Stimulated activated CD8-positive, alpha-beta memory T cell treated with anti-CD3 and anti-CD28 coated beads, Interleukin-4, amount 100 ng/mL, for 24 hours (primary cell): Measurements from ENCODE around the gene TBC1D25.
A peak's percentile ranks its signal among the peaks of the same experiment; 100 is the strongest.

Source experiments
- DNase-seq: peaks from one replicate; pipeline ENCODE4 v3.0.0-alpha.2; 2020; ENCODE audit warnings: low read depth

TBC1D25 gene

GRCh38 chrX:48539345-48540027 is at the start of gene TBC1D25:
TSS of gene TBC1D25 (plus strand) at chrX:48539714. CDS start at chrX:48539798, 84 bp downstream.
- peak; percentile 92 for DNase-seq

- DNase-seq: no peak
Observed at GRCh38 chrX:48489892-48490291, 49.6 kb upstream of the TBC1D25 start.

- DNase-seq: no peak
Observed at GRCh38 chrX:48490661-48491060, 48.9 kb upstream of the TBC1D25 start.

- DNase-seq: no peak
Observed at GRCh38 chrX:48491809-48492208, 47.7 kb upstream of the TBC1D25 start.

DNA sequence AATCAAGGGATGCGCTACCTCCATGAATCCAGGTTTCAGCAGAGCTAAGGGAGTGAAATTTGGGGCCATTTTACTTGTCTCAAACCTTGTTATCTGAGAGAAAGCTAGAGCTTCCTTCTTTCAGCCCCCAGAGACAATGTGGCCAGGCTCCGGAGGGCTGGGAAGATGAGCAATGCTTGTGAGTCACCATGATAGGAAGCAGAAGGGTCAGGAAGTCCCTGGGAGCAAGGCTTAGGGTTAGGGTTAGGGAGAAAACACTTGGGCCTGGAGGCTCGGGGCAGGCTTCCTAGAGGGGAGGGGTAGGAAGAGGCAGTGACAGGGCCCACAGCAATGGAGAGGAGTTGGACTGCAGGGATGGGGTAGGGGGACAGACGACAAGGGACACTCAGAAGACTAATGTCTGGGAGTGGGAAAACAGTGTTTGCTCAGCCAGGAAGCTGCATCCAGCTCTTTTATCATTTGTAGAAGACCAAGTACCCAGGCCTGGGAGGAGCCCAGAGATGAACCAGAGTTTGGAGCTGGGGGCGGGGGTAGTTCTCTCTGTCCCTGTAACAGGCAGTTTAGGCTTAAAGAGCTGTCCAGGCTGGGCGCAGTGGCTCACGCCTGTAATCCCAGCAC is 47.1 kb upstream of the TBC1D25 start:
- no peak for DNase-seq

GRCh38 chrX:48493890-48494364 is 45.6 kb upstream of the TBC1D25 start:
- DNase-seq: no peak

DNA sequence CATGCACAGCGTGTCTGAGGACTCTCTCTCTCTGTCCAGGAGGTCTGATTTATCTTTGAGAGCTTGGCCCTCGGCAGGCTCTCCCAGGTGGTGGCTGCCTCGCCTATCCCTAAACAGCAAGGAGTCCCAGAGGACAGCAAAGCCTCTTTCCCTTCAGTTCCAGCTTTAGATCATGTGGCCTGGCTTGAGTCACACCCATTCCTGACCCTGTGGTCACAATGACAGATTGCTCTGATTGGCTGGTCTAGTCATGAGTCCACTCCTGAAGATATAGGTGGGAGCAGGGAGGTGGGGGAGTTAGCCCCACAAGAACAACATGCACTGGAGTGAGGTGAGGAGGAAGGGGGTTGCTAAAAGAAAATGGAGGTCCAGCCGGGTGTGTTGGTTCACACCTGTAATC is 42.9 kb upstream of the TBC1D25 start:
- no peak for DNase-seq

GRCh38 chrX:48497871-48498270 is 41.6 kb upstream of the TBC1D25 start:
- DNase-seq: no peak

DNA sequence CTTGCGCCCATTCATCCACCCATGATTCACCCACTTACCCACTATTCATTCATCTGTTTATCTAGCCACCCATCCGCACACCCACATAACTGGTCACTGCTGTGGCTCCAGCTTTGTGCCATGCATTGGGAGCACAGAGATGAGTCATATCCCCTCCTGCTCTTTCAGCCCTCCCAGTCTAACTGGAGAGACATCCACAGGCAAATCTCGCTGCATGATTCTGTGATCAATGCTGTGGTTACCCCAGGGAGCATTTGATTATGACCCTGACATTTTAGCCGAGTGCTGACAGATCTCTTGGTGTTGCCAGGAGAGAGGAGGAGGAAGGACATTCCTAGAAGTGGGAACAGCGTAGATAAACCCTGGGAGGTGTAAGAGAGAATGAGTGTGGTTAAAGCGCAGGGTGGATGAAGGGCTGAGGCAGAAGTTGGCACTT is 41.1 kb upstream of the TBC1D25 start:
- DNase-seq: no peak

- DNase-seq: no peak
Observed at GRCh38 chrX:48504261-48504660, 35.3 kb upstream of the TBC1D25 start.

GRCh38 chrX:48505481-48505880 is 34.0 kb upstream of the TBC1D25 start:
- DNase-seq: no peak

DNA sequence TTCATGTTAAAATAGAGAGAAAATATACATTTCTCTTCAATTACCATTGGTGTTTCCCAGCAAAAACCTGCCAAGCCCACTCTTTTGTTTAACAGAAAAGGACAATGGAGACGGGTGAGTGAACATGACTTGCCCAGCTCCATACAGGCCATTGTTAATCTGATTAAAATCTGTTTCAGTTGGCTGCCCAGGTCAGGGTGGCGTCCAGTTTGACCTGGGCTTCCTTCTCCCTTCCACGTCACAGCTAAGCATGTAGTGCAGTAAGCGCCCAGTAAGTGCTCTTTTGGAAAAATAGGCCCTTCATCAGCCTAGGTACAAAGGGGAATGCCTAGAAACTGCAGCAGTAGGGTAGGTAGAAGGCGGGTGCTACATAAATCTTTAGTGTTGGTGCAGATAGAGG is 32.3 kb upstream of the TBC1D25 start:
- no peak for DNase-seq

- peak; percentile 78 for DNase-seq
Observed at GRCh38 chrX:48508400-48509244, 30.9 kb upstream of the TBC1D25 start, which contains the start of gene PORCN. TSS of gene PORCN (plus strand) at chrX:48508992. CDS start at chrX:48509821, 829 bp downstream.

DNA sequence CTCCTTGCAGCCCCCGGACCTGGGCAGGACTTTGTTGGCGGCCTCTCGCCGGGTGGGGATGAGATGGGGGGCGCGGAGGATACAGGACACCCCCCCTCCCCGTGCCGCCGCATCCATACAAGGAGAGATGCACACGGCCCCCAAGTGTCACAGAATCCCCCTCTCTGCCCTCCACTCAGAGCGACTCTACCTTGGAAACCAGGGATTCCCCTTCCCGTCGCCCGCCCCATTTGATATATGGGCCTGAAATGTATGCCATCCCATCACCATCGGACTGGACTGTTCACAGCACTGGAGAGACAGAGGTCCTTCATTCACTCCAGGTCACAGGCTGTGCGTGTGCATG is 30.3 kb upstream of the TBC1D25 start:
- DNase-seq: no peak

DNA sequence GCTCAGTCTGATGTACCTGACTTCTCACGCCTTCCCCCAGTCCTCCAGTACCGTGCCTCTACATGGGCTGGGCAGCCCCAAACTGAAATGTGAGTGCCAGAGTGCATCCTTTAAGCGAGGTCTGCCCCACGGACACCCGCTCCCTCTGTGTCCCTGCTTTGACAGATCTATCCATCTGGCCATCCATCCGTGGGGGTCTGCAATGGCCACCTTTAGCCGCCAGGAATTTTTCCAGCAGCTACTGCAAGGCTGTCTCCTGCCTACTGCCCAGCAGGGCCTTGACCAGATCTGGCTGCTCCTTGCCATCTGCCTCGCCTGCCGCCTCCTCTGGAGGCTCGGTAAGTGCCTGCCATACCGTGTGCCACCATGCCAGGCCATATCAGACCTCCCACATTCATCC is 29.9 kb upstream of the TBC1D25 start:
- no peak for DNase-seq

GRCh38 chrX:48511560-48511959 is 28.0 kb upstream of the TBC1D25 start:
- DNase-seq: no peak

DNA sequence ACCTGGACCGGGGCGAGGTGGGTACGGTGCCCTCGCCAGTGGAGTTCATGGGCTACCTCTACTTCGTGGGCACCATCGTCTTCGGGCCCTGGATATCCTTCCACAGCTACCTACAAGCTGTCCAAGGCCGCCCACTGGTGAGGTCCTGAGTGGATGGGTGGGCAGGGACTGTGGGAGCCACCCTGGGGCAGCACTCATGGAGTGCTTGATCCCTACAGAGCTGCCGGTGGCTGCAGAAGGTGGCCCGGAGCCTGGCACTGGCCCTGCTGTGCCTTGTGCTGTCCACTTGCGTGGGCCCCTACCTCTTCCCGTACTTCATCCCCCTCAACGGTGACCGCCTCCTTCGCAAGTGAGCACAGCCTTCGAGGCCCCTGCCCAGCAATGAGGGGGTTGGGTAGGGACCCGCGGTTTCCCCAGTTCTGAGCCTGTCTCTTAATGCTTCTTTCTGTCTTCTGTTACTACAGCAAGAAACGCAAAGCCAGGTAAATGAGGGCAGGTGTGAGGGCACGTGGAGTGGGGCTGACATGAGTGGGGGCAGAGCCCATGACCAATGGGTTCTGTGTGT is 27.1 kb upstream of the TBC1D25 start:
- no peak for DNase-seq

GRCh38 chrX:48513670-48514069 is 25.8 kb upstream of the TBC1D25 start:
- no peak for DNase-seq

DNA sequence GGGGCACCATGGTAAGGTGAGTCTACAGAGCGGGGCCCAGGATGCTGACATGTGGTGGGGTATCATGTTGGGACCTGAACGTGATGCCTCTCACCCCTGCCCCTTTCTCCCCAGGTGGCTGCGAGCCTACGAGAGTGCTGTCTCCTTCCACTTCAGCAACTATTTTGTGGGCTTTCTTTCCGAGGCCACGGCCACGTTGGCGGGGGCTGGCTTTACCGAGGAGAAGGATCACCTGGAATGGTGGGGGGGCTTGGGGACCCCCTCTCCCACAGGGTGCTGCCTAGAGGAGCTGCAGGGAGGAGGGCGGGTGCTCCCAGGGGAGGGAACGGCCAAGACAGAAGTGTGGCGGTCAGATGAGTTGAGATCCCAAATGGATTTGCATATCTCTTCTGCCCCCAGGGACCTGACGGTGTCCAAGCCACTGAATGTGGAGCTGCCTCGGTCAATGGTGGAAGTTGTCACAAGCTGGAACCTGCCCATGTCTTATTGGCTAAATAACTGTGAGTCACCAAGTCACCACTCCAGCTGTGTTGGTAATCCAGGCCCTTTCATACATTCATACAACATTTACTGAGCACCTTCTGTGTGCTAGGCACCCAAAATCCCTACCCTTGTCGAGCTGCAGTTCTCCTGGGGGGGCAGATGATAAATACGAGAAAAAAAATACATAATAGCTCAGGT is 25.2 kb upstream of the TBC1D25 start:
- DNase-seq: no peak

DNA sequence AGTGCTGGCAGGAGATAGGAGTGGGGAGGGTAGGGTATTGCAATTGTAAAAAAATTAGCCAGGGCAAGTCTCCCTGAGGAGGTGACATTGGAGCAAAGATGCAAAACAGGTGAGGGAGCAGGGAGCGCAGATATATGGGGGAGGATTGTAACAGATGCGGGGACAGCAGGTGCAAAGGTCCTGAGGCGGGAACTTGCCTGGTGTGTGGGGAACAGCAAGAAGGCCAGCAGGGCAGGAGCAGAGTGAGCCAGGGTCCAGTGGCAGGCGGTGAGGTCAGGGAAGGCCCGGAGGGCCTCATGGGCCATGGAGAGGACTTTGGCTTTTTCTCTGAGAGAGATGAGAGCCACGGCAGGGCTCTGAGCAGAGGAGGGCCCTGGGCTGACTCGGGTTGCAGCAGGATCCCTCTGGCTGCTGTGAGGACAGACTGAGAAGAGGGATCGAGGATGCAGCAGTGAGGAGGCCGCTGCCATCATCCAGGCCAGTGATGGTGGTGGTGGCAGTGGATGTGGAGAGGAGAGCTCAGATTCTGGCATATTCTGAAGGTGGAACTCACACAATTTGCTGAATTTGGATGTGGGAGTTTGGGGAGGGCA is 24.6 kb upstream of the TBC1D25 start:
- no peak for DNase-seq

DNA sequence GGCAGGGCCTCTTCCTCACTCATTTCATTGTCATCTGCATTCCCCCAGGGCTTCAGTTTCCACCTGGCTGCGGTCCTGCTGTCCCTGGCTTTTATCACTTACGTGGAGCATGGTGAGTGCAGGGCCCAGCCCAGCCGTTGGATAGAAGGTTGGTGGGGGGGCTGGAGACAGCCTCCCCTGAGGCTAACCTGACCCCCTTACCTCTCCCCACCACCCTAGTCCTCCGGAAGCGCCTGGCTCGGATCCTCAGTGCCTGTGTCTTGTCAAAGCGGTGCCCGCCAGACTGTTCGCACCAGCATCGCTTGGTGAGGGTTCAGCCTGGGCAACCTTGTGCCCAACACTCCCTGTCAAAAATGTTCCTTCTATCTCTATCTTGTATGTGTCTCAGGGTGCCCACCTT is 23.7 kb upstream of the TBC1D25 start:
- no peak for DNase-seq

DNA sequence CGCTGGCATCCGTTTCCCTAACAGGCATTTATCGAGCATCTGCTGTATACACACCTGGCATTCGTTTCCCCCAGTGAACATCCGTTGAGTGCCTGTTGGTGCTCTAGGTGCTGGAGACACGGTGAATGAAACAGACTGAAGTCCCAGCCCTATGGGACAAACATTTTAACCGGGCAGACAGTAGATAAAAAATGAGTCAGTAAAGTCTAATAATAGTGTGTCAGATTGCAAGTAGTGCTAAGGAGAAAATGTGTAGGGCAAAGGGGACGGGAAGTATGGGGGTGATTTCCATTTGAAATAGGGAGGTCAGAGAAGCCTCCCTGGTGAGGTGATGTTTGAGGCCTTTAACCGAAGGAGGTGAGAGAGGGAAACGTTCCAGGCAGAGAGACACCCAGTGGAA is 23.2 kb upstream of the TBC1D25 start:
- DNase-seq: no peak
